Measurements from ENCODE around the gene MEGF11. TPM values are rescaled to one million over a fixed set of nuclear protein-coding genes. Genes with fewer than 3 reads are reported as not detected.

The MEGF11 gene
- total and polyA plus RNA-seq, 2 donors (not counting 1 experiment from before 2014, with no cell fraction given): under 0.01 TPM; not detected in 1

DNA sequence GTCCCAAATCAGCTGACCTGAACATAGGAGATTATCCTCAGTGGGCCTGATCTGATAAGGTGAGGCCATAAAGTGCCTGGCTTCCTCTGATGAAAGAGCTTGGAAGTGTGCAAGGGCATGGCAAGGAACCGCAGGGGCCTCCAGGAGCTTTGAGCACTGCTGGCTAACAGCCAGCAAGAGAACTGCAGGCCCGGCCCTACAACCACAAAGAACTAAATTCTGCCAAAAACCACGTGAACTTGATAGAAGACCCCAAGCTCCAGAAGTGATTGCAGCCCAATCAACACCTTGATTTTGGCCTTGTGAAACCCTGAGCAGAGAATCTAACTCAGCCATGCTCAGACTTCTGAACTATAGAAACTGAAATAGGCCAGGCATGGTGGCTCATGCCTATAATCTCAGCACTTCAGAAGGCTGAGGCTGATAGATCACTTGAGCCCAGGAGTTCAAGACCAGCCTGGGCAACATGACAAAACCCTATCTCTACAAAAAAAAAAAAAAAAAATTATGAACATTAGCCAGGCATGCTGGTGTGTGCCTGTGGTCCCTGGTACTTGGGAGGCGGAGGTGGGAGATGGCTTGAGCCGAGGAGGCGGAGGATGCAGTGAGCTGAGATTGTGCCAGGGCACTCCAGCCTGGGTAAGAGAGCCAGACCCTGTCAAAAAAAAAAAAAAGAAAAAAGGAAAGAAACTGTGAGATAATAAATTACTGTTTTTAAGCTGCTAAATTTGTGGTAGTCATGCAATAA is 32.2 kb upstream of the MEGF11 start:
- Histone ChIP-seq H3K4me3 (replicated peaks in 1 of 4; ENCODE audit: control extremely low read depth in 1 of 4, insufficient read depth in 1 of 4, low read depth in 3 of 4, low read length in 4 of 4) (no peak overlapping the region), H3K9me3 (ENCODE audit: control insufficient read depth, insufficient read depth, low read depth, low read length) (no peaks in the 10 kb centered on the region), H4K20me1 (ENCODE audit: control insufficient read depth, extremely low read depth, insufficient read depth, low read length) (no peaks in the 10 kb centered on the region), H3K79me2 (ENCODE audit: control insufficient read depth, insufficient read depth, low read length) (no peaks in the 10 kb centered on the region), H3K9ac (ENCODE audit: insufficient read depth, low read length) (no peak overlapping the region), H3K4me2 (ENCODE audit: extremely low read depth, insufficient read depth, low read length) (no peak overlapping the region), H3K4me1 (ENCODE audit: control insufficient read depth, extremely low read depth, insufficient read depth, low read length) (peaks cover 4% of the 10 kb centered on the region), H3K36me3 (ENCODE audit: control insufficient read depth, insufficient read depth, low read length) (no peaks in the 10 kb centered on the region), H3K27ac (ENCODE audit: insufficient read depth, low read length) (no peak overlapping the region), H3K27me3 (ENCODE audit: control insufficient read depth, insufficient read depth, low read length) (peaks cover 2% of the 10 kb centered on the region), H2AFZ (ENCODE audit: low read length) (no peak overlapping the region)
- no peak for DNase-seq (ENCODE audit: low read depth in 2 of 2)
- no peak for TF ChIP-seq EZH2 (IDR thresholded peaks at IDR 0.05; ENCODE audit: low read length, missing control alignments)
- TF ChIP-seq, protein P1, sequence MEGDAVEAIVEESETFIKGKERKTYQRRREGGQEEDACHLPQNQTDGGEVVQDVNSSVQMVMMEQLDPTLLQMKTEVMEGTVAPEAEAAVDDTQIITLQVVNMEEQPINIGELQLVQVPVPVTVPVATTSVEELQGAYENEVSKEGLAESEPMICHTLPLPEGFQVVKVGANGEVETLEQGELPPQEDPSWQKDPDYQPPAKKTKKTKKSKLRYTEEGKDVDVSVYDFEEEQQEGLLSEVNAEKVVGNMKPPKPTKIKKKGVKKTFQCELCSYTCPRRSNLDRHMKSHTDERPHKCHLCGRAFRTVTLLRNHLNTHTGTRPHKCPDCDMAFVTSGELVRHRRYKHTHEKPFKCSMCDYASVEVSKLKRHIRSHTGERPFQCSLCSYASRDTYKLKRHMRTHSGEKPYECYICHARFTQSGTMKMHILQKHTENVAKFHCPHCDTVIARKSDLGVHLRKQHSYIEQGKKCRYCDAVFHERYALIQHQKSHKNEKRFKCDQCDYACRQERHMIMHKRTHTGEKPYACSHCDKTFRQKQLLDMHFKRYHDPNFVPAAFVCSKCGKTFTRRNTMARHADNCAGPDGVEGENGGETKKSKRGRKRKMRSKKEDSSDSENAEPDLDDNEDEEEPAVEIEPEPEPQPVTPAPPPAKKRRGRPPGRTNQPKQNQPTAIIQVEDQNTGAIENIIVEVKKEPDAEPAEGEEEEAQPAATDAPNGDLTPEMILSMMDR (conservative IDR thresholded peaks at IDR 0.05 in 1 of 2, IDR thresholded peaks at IDR 0.05 in 1 of 2; ENCODE audit: low read depth in 1 of 2, low read length in 2 of 2): no peak

DNA sequence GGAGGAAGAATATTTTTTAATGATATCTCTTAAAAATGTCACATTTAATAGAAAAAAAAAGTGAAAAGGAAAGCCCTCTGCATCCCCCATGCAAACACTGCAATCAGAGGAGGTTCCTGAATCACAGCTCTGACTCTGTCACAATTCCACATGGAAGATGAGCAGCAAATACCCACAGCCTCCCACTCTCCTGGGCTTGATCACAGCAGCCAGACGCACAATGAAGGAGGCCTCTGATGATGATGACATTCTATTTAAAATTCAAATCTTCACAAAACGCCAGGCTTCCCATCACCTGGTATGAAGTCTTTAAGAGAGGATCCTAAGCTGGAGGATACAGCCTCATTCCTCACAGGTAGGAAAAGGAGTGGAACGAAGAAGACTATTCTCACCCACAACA is 30.7 kb upstream of the MEGF11 start:
- no peaks in the 10 kb centered on the region for H4K20me1 ChIP-seq (ENCODE audit: control insufficient read depth, extremely low read depth, insufficient read depth, low read length)
- no peaks in the 10 kb centered on the region for H3K36me3 ChIP-seq (ENCODE audit: control insufficient read depth, insufficient read depth, low read length)
- DNase-seq (ENCODE audit: low read depth in 2 of 2): no peak
- no peak overlapping the region for H3K4me3 ChIP-seq (replicated peaks in 1 of 4; ENCODE audit: control extremely low read depth in 1 of 4, insufficient read depth in 1 of 4, low read depth in 3 of 4, low read length in 4 of 4)
- no peak overlapping the region for H3K9ac ChIP-seq (ENCODE audit: insufficient read depth, low read length)
- H3K79me2 ChIP-seq (ENCODE audit: control insufficient read depth, insufficient read depth, low read length): no peaks in the 10 kb centered on the region
- H3K4me1 ChIP-seq (ENCODE audit: control insufficient read depth, extremely low read depth, insufficient read depth, low read length): peaks cover 4% of the 10 kb centered on the region
- H3K4me2 ChIP-seq (ENCODE audit: extremely low read depth, insufficient read depth, low read length): no peak overlapping the region
- peaks cover 2% of the 10 kb centered on the region for H3K27me3 ChIP-seq (ENCODE audit: control insufficient read depth, insufficient read depth, low read length)
- TF ChIP-seq, protein P1 (conservative IDR thresholded peaks at IDR 0.05 in 1 of 2, IDR thresholded peaks at IDR 0.05 in 1 of 2; ENCODE audit: low read depth in 1 of 2, low read length in 2 of 2): no peak
- TF ChIP-seq EZH2 (IDR thresholded peaks at IDR 0.05; ENCODE audit: low read length, missing control alignments): no peak
- H2AFZ ChIP-seq (ENCODE audit: low read length): no peak overlapping the region
- no peaks in the 10 kb centered on the region for H3K9me3 ChIP-seq (ENCODE audit: control insufficient read depth, insufficient read depth, low read depth, low read length)
- H3K27ac ChIP-seq (ENCODE audit: insufficient read depth, low read length): no peak overlapping the region

DNA sequence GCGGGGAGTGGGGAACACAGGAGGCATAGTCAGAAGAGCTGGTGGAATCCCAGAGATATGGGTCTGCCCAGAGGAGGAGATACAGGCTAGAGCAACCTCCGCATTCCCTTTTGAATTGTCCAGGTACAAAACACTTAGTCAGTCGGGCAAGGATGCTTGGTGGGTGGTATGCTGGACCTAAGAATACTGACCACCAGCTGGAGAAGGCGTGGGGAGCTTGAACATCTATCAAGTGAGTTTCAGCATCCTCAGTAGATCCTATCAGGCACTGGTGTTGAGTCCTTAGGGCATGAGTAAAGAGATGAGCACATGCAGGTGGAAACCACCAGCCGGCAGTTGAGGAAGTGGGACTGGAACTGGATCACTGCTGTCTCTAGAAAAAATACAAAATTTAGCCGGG is 25.1 kb upstream of the MEGF11 start:
- H3K4me2 ChIP-seq (ENCODE audit: extremely low read depth, insufficient read depth, low read length): no peak overlapping the region
- no peaks in the 10 kb centered on the region for H3K36me3 ChIP-seq (ENCODE audit: control insufficient read depth, insufficient read depth, low read length)

More for the DNA sequence above, 25.1 kb upstream of the MEGF11 start:
- no peaks in the 10 kb centered on the region for H4K20me1 ChIP-seq (ENCODE audit: control insufficient read depth, extremely low read depth, insufficient read depth, low read length)
- H3K9ac ChIP-seq (ENCODE audit: insufficient read depth, low read length): no peak overlapping the region
- DNase-seq (ENCODE audit: low read depth in 2 of 2): no peak
- H3K27me3 ChIP-seq (ENCODE audit: control insufficient read depth, insufficient read depth, low read length): peaks cover 12% of the 10 kb centered on the region
- H3K27ac ChIP-seq (ENCODE audit: insufficient read depth, low read length): no peak overlapping the region
- no peaks in the 10 kb centered on the region for H3K9me3 ChIP-seq (ENCODE audit: control insufficient read depth, insufficient read depth, low read depth, low read length)
- H2AFZ ChIP-seq (ENCODE audit: low read length): no peak overlapping the region
- no peaks in the 10 kb centered on the region for H3K4me1 ChIP-seq (ENCODE audit: control insufficient read depth, extremely low read depth, insufficient read depth, low read length)
- no peak overlapping the region for H3K4me3 ChIP-seq (replicated peaks in 1 of 4; ENCODE audit: control extremely low read depth in 1 of 4, insufficient read depth in 1 of 4, low read depth in 3 of 4, low read length in 4 of 4)
- TF ChIP-seq, protein P1 (conservative IDR thresholded peaks at IDR 0.05 in 1 of 2, IDR thresholded peaks at IDR 0.05 in 1 of 2; ENCODE audit: low read depth in 1 of 2, low read length in 2 of 2): no peak
- no peak for TF ChIP-seq EZH2 (IDR thresholded peaks at IDR 0.05; ENCODE audit: low read length, missing control alignments)
- no peaks in the 10 kb centered on the region for H3K79me2 ChIP-seq (ENCODE audit: control insufficient read depth, insufficient read depth, low read length)
